Ovary (tissue), 3 donors: Measurements from ENCODE around the gene LRRC61.
A peak's percentile ranks its signal among the peaks of the same experiment; 100 is the strongest.

Source experiments
- CTCF ChIP-seq, 3 donors: fragments of 450-650 bp in 2 of 3; fragments of 200-600 bp in 1 of 3; IDR thresholded peaks; one replicate each; pipeline versions ENCODE4 v1.5.1 to v1.8.0; 2016 to 2022; ENCODE audit warnings: antibody characterized with exemption in 3 of 3, mild to moderate bottlenecking in 1 of 3
- POLR2A ChIP-seq: fragments of 450-650 bp; IDR thresholded peaks from one replicate; pipeline ENCODE4 v1.6.1; 2017; ENCODE audit warnings: antibody characterized with exemption, mild to moderate bottlenecking, moderate library complexity
- donor health status: DM: no; HTN: no; CAD: no.

GRCh38 chr7:150378853-150379440 lies 55.8 kb downstream of the LRRC61 start, which contains the start of gene ZNF775:
- TF ChIP-seq CTCF (IDR thresholded peaks at IDR 0.05) (no peak), POLR2A (peak; percentile 72)
